AG04449 (cell line): ENCODE data around the gene HOXB5.
A peak's percentile ranks its signal among the peaks of the same experiment; 100 is the strongest.

Source experiments
- CTCF ChIA-PET: fragments of 350-600 bp; formaldehyde crosslinking; extraction: SDS; loops from one replicate; lab custom pipeline; 2021; ENCODE audit warnings: antibody characterized with exemption; lab: Yijun Ruan, JAX
- POLR2A ChIA-PET: fragments of 400-600, 350-600 bp; formaldehyde crosslinking; extraction: SDS; loops from one replicate; lab custom pipeline; 2020; ENCODE audit warnings: antibody characterized with exemption, inconsistent platforms; lab: Yijun Ruan, JAX
- DNase-seq: peaks from one replicate; pipeline ENCODE4 v3.0.0-alpha.2; 2010; ENCODE audit warnings: low read depth, low spot score
- H3K4me3 ChIP-seq: 2 replicates; pipeline ENCODE4 v1.5.1; 2011; ENCODE audit warnings: low read depth, mild to moderate bottlenecking, control low read depth, low read length
- CTCF ChIP-seq: IDR thresholded peaks from one replicate; pipeline ENCODE4 v1.5.1; 2011; ENCODE audit warnings: mild to moderate bottlenecking, moderate library complexity, low read length, control low read depth, inconsistent platforms; ENCODE audit not compliant: insufficient read depth; ENCODE audit errors: missing control alignments

HOXB5 gene

DNA sequence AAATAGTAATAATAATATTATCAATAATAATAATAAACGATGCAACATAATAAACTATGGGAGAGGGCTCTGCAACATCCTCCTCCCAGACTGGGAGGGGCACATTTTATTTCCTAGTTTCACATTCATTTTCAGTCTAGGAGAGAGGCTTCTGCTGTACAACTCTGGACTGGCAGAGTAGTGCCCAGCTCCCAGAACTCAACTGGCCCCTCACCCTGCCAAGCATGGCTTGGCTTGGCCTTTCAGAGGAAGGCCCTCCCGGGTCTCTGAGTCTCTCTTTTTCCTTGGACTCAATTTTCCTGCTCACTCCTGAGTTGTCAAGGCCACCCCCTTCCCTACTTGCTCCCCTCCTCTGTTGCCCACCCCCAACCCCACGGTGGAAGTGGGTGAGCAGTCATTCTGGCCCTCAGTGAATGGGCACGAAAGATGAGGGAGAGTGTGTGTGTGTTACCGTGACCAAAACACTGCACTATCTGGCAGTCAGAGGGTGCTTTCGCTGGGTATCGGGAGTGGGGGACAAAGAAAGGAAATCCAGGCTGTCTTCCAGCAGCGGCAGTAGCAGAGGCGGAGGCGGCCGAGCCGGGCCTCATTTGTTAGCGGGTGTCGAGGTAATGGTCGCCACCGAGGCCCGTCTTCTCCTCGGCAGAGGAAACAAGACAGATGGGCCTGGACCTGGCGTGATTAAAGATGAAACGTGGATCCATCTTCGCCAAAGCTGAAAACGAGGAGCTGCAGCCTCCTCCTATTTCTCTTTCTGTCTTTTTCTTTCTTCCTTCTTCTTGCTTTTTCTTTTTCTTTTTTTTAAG, 17.7 kb downstream of the HOXB5 start:
- POLR2A ChIA-PET: interaction anchor here (0.8 to 2.8 kb wide), 10 partner anchors 9 to 93 kb away, joined by 3 to 16 read pairs (median 6); partner anchors contain the start of gene HOXB5
- no peak for DNase-seq
- H3K4me3 ChIP-seq: peak overlapping the region; percentile 49
- CTCF ChIA-PET: interaction anchor here (1.0 to 1.2 kb wide), 3 partner anchors 8 to 28 kb away, joined by 3 to 4 read pairs (median 4); no protein-coding TSS in a partner anchor
- no peak for TF ChIP-seq CTCF

- ChIA-PET POLR2A (interaction anchor here (0.6 to 2.8 kb wide), 5 partner anchors 9 to 549 kb away, joined by 3 to 16 read pairs (median 3); no protein-coding TSS in a partner anchor), CTCF (interaction anchor here (0.9 to 1.3 kb wide), 4 partner anchors 18 to 88 kb away, joined by 3 to 5 read pairs (median 4); no protein-coding TSS in a partner anchor)
- TF ChIP-seq CTCF: no peak
- no peak for DNase-seq
- peak overlapping the region; percentile 49 for H3K4me3 ChIP-seq
Observed at GRCh38 chr17:48575066-48575582, 18.5 kb downstream of the HOXB5 start.

GRCh38 chr17:48574505-48575065, 19.0 kb downstream of the HOXB5 start:
- CTCF ChIA-PET: interaction anchor here (0.9 to 1.3 kb wide), 4 partner anchors 18 to 88 kb away, joined by 3 to 5 read pairs (median 4); no protein-coding TSS in a partner anchor
- peak overlapping the region; percentile 49 for H3K4me3 ChIP-seq

GRCh38 chr17:48571826-48572417, 21.7 kb downstream of the HOXB5 start:
- DNase-seq: no peak
- POLR2A ChIA-PET: no interaction called here
- TF ChIP-seq CTCF: no peak
- CTCF ChIA-PET: interaction anchor here (1.1 kb wide), 1 partner anchor 12 kb away, joined by 3 read pairs; no protein-coding TSS in a partner anchor
- H3K4me3 ChIP-seq: peak overlapping the region; percentile 54

More at GRCh38 chr17:48574505-48575065, 19.0 kb downstream of the HOXB5 start:
- TF ChIP-seq CTCF: no peak
- no peak for DNase-seq
- POLR2A ChIA-PET: interaction anchor here (0.6 to 1.6 kb wide), 5 partner anchors 8 to 549 kb away, joined by 3 to 5 read pairs (median 3); no protein-coding TSS in a partner anchor

DNA sequence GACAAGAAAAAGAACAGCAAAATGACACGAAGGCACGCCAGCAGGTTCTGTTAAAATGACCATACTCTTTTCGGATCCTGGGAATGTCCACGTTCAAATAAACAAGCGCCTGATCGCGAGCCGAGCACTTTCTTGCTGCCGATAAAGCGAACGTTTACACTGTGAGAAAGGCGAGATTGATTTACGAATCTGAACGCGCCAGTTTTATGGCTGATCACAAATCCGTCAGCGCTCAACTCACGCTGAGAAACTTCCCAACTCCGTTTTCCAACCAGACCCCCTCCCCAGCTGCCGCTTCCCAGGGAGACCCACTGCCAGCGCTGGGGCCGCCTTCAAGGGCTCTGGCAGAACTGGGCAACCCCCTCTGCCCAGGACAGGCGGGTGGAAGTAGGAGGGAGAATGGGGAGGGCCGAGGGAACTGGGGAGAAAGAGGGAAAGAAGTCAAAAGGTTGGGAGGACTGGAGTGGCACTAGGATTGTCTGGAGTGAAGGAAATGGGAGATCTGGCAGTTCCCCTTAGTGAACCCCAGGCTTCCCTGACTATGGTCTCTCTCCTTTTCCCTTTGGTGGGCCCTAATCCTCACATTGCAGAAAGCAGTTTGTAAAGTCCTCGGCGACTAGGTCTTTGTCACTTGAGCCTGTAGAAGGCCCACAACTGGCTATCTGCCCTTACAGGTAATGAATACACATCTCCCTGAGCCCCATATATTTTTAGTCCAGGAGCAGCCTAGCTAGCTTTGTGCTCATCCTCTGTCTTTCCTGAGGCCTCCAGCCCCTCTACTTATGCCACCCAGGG, 22.4 kb downstream of the HOXB5 start:
- peak overlapping the region; percentile 54 for H3K4me3 ChIP-seq
- ChIA-PET POLR2A (interaction anchor here (2.3 kb wide), 1 partner anchor 15 kb away, joined by 17 read pairs; no protein-coding TSS in a partner anchor), CTCF (interaction anchor here (1.1 to 1.6 kb wide), 3 partner anchors 11 to 235 kb away, joined by 3 to 10 read pairs (median 6); no protein-coding TSS in a partner anchor)
- DNase-seq: no peak
- TF ChIP-seq CTCF: no peak
